PC-3 (cell line): ENCODE measurements around the gene RFTN2. TPM values are rescaled to one million over a fixed set of nuclear protein-coding genes. Genes with fewer than 3 reads are reported as not detected.

Source experiments
- ATAC-seq: fragments of 200-7000 bp; cut with Tn5 transposase; 2 replicates; pipeline ENCODE4 v1.9.1; 2020; ENCODE audit warnings: mild to moderate bottlenecking, moderate library complexity
- BruUV-seq: library from RNA; stranded (reverse); fragments of 400-500 nt; replicated peaks from 2 replicates; lab custom pipeline; 2021; lab: Mats Ljungman, UMichigan
- CTCF ChIA-PET: fragments of 300-600 bp; sonication (Branson Sonifier 250); formaldehyde crosslinking; loops from one replicate; lab custom pipeline; 2022; ENCODE audit warnings: antibody characterized with exemption; lab: Charles Lee
- POLR2A ChIA-PET: fragments of 300-600 bp; sonication (Branson Sonifier 250); formaldehyde crosslinking; loops from one replicate; lab custom pipeline; 2022; ENCODE audit warnings: antibody characterized with exemption; ENCODE audit not compliant: unreplicated experiment; lab: Charles Lee
- DNase-seq: peaks from one replicate; pipeline ENCODE4 v3.0.0-alpha.2; 2015
- H2AFZ ChIP-seq: fragments of 300-600 bp; sonication (generic); 2 replicates; pipeline ENCODE4 v1.6.0; 2016; ENCODE audit warnings: antibody characterized with exemption, low read length
- H3F3A ChIP-seq: fragments of 300-600 bp; sonication (generic); one replicate; pipeline ENCODE4 v1.6.0; 2017; ENCODE audit warnings: antibody characterized with exemption, low read length, control low read depth, mild to moderate bottlenecking; ENCODE audit not compliant: unreplicated experiment
- H3K27ac ChIP-seq: fragments of 300-600 bp; sonication (generic); 2 replicates; pipeline ENCODE4 v1.5.1; 2016; ENCODE audit warnings: mild to moderate bottlenecking, low read length
- H3K27me3 ChIP-seq: fragments of 300-600 bp; sonication (generic); 2 replicates; pipeline ENCODE4 v1.6.1; 2016; ENCODE audit warnings: low read length, mixed read lengths
- H3K36me3 ChIP-seq: fragments of 300-600 bp; sonication (generic); 2 replicates; pipeline ENCODE4 v1.6.1; 2016; ENCODE audit warnings: low read depth, mixed run types, low read length, mixed read lengths
- H3K4me1 ChIP-seq: fragments of 300-600 bp; sonication (generic); 2 replicates; pipeline ENCODE4 v1.5.1; 2016; ENCODE audit warnings: low read length; ENCODE audit not compliant: insufficient read depth
- H3K4me2 ChIP-seq: fragments of 300-600 bp; sonication (generic); 2 replicates; pipeline ENCODE4 v1.6.0; 2016; ENCODE audit warnings: low read length
- H3K4me3 ChIP-seq: fragments of 300-600 bp; sonication (generic); 2 replicates; pipeline ENCODE4 v1.5.1; 2016; ENCODE audit warnings: mild to moderate bottlenecking, low read length, mixed read lengths
- H3K79me2 ChIP-seq: fragments of 300-600 bp; sonication (generic); 2 replicates; pipeline ENCODE4 v1.6.1; 2017; ENCODE audit warnings: low read length, mixed read lengths
- H3K9ac ChIP-seq: fragments of 300-600 bp; sonication (generic); 2 replicates; pipeline ENCODE4 v1.6.0; 2016; ENCODE audit warnings: mild to moderate bottlenecking, low read length
- H3K9me2 ChIP-seq: fragments of 300-600 bp; sonication (generic); replicated peaks from 2 replicates; pipeline ENCODE4 v1.6.1; 2016; ENCODE audit warnings: mixed run types, low read length, mixed read lengths
- H3K9me3 ChIP-seq: fragments of 300-600 bp; sonication (generic); 2 replicates; pipeline ENCODE4 v1.6.1; 2016; ENCODE audit warnings: low read length, mixed read lengths
- H4K20me1 ChIP-seq: fragments of 300-600 bp; sonication (generic); 2 replicates; pipeline ENCODE4 v1.6.1; 2016; ENCODE audit warnings: low read length, mixed read lengths
- EZH2 ChIP-seq: fragments of 300-600 bp; sonication (generic); IDR thresholded peaks from one replicate; pipeline ENCODE4 v1.6.1; 2017; ENCODE audit warnings: antibody characterized with exemption, mild to moderate bottlenecking, low read length; ENCODE audit not compliant: unreplicated experiment
- EZH2phosphoT487 ChIP-seq: fragments of 300-600 bp; sonication (generic); IDR thresholded peaks from 2 replicates; pipeline ENCODE4 v1.6.1; 2018; ENCODE audit warnings: mild to moderate bottlenecking, antibody characterized with exemption, low read length, borderline replicate concordance
- intact Hi-C: fragments of 100-400 bp; cut with micrococcal nuclease; formaldehyde crosslinking; loops from 2 replicates; pipeline ENCODE4 v1.9.0; 2023
- total RNA-seq: library from RNA; depleted of rRNA; stranded (reverse); fragments of >200 nt; gene quantifications from 2 replicates; pipeline ENCODE4 v1.2.3, GENCODE V29; 2014
- TF ChIP-seq, protein P1 (sequence below): fragments of 300-600 bp; sonication (generic); conservative IDR thresholded peaks from 2 replicates; pipeline ENCODE4 v1.5.1; 2017; ENCODE audit warnings: antibody characterized with exemption, low read depth, mild to moderate bottlenecking, low read length

The RFTN2 gene
- total RNA-seq, 1 experiment from 2014 or later: 0.07 TPM

- BruUV-seq: no TSS peak
- TF ChIP-seq, protein P1, sequence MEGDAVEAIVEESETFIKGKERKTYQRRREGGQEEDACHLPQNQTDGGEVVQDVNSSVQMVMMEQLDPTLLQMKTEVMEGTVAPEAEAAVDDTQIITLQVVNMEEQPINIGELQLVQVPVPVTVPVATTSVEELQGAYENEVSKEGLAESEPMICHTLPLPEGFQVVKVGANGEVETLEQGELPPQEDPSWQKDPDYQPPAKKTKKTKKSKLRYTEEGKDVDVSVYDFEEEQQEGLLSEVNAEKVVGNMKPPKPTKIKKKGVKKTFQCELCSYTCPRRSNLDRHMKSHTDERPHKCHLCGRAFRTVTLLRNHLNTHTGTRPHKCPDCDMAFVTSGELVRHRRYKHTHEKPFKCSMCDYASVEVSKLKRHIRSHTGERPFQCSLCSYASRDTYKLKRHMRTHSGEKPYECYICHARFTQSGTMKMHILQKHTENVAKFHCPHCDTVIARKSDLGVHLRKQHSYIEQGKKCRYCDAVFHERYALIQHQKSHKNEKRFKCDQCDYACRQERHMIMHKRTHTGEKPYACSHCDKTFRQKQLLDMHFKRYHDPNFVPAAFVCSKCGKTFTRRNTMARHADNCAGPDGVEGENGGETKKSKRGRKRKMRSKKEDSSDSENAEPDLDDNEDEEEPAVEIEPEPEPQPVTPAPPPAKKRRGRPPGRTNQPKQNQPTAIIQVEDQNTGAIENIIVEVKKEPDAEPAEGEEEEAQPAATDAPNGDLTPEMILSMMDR: no peak
- TF ChIP-seq EZH2phosphoT487 (no peak), EZH2 (no peak)
- Histone ChIP-seq H3K4me3 (no peak overlapping the region), H3K9me2 (no peaks in the 10 kb centered on the region), H3K9me3 (no peaks in the 10 kb centered on the region), H2AFZ (no peak overlapping the region), H3F3A (no peaks in the 10 kb centered on the region), H3K79me2 (no peaks in the 10 kb centered on the region), H3K36me3 (no peaks in the 10 kb centered on the region), H3K9ac (no peak overlapping the region), H3K27ac (no peak overlapping the region), H4K20me1 (no peaks in the 10 kb centered on the region), H3K4me2 (no peak overlapping the region), H3K4me1 (peaks cover 6% of the 10 kb centered on the region), H3K27me3 (no peaks in the 10 kb centered on the region)
- DNase-seq (no peak), ATAC-seq (no peak)
- POLR2A ChIA-PET: no interaction called here
- CTCF ChIA-PET: no interaction called here
- intact Hi-C loops: no loop called here
Observed at GRCh38 chr2:197674591-197674990, 796 bp downstream of the RFTN2 start.

GRCh38 chr2:197674060-197674459 is 1.3 kb downstream of the RFTN2 start:
- no peaks in the 10 kb centered on the region for H3K9me3 ChIP-seq
- ChIA-PET POLR2A (no interaction called here), CTCF (no interaction called here)
- ATAC-seq (no peak), DNase-seq (no peak)
- H3F3A ChIP-seq: no peaks in the 10 kb centered on the region
- H3K9ac ChIP-seq: no peak overlapping the region
- no peaks in the 10 kb centered on the region for H3K27me3 ChIP-seq
- TF ChIP-seq EZH2phosphoT487: no peak
- TF ChIP-seq EZH2: no peak
- TF ChIP-seq, protein P1: no peak
- intact Hi-C loops: no loop called here
- peaks cover 6% of the 10 kb centered on the region for H3K4me1 ChIP-seq
- no peaks in the 10 kb centered on the region for H4K20me1 ChIP-seq
- H3K4me3 ChIP-seq: no peak overlapping the region
- H3K36me3 ChIP-seq: no peaks in the 10 kb centered on the region
- no peaks in the 10 kb centered on the region for H3K79me2 ChIP-seq
- H3K4me2 ChIP-seq: no peak overlapping the region
- no TSS peak for BruUV-seq
- H3K9me2 ChIP-seq: no peaks in the 10 kb centered on the region
- H2AFZ ChIP-seq: no peak overlapping the region
- H3K27ac ChIP-seq: no peak overlapping the region

DNA sequence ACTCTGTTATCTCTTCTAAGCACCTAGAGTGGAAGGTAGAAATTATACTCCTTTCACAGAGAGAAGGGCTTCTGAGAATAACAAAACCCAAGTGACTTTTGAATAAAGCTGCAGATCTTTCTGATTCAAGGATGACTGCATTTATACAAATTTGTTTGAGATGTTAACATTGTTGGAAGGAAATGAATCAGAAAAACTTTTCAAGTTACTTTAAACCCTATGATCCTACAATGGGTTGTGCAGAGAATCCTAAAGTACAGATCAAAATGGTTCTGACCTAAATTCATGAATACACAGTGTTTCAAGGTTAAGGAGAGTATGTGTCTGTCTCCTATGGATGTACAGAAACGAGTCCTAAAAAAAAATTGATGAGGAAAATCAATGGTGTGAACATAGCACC is 1.8 kb downstream of the RFTN2 start:
- no peaks in the 10 kb centered on the region for H3K9me2 ChIP-seq
- H3K4me3 ChIP-seq: no peak overlapping the region
- H3K27me3 ChIP-seq: no peaks in the 10 kb centered on the region
- no TSS peak for BruUV-seq
- no peaks in the 10 kb centered on the region for H3F3A ChIP-seq
- H2AFZ ChIP-seq: no peak overlapping the region
- intact Hi-C loops: no loop called here
- ChIA-PET CTCF (no interaction called here), POLR2A (no interaction called here)
- no peaks in the 10 kb centered on the region for H4K20me1 ChIP-seq
- H3K4me1 ChIP-seq: peaks cover 6% of the 10 kb centered on the region
- no peaks in the 10 kb centered on the region for H3K36me3 ChIP-seq
- no peak for TF ChIP-seq EZH2phosphoT487
- TF ChIP-seq EZH2: no peak
- TF ChIP-seq, protein P1: no peak
- H3K9me3 ChIP-seq: no peaks in the 10 kb centered on the region
- no peak overlapping the region for H3K9ac ChIP-seq
- DNase-seq: no peak
- H3K27ac ChIP-seq: no peak overlapping the region
- H3K79me2 ChIP-seq: no peaks in the 10 kb centered on the region
- no peak for ATAC-seq
- H3K4me2 ChIP-seq: no peak overlapping the region
